WI38 (cell line): ENCODE data around the gene PDE1A.

Source experiments
- H3K4me3 ChIP-seq: 2 replicates; pipeline ENCODE4 v1.5.1; 2011; ENCODE audit warnings: low read depth, mild to moderate bottlenecking, control low read depth, low read length
- TF ChIP-seq, protein P1 (sequence below): IDR thresholded peaks from 2 replicates; pipeline ENCODE4 v1.5.1; 2012; ENCODE audit warnings: low read depth, mild to moderate bottlenecking, control low read depth, low read length

Gene PDE1A

GRCh38 chr2:182265718-182266117, 161.1 kb downstream of the PDE1A start:
- no peak overlapping the region for H3K4me3 ChIP-seq
- TF ChIP-seq, protein P1, sequence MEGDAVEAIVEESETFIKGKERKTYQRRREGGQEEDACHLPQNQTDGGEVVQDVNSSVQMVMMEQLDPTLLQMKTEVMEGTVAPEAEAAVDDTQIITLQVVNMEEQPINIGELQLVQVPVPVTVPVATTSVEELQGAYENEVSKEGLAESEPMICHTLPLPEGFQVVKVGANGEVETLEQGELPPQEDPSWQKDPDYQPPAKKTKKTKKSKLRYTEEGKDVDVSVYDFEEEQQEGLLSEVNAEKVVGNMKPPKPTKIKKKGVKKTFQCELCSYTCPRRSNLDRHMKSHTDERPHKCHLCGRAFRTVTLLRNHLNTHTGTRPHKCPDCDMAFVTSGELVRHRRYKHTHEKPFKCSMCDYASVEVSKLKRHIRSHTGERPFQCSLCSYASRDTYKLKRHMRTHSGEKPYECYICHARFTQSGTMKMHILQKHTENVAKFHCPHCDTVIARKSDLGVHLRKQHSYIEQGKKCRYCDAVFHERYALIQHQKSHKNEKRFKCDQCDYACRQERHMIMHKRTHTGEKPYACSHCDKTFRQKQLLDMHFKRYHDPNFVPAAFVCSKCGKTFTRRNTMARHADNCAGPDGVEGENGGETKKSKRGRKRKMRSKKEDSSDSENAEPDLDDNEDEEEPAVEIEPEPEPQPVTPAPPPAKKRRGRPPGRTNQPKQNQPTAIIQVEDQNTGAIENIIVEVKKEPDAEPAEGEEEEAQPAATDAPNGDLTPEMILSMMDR, result no peak

- TF ChIP-seq, protein P1, result no peak
- H3K4me3 ChIP-seq, result no peak overlapping the region
These were observed 164.9 kb downstream of the PDE1A start for GRCh38 chr2:182261860-182262387.

DNA sequence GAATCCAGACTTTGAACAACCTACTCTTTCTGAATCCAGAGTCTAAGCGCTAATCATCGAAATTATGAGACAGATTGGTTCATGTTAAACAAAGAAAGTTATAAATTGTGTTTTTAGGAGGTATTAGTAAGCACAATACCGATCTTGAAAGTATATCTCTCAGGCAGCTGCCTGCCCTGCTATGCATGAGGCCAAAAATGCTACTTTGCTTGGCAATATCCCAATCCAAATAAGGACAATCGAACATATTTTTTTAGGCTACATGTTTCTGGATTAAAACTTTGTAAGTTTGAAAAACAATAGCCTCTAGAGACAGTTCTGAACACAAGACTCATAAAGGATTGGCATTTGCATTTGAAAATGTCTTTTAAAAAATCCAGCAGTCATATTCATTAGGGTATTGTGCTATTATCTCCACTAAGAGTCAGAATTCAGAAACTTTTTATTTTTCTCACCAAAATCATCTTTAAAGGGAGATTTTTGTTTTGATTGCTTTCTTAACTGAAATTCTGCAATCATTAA, 167.1 kb downstream of the PDE1A start:
- no peak overlapping the region for H3K4me3 ChIP-seq
- TF ChIP-seq, protein P1, result no peak

- H3K4me3 ChIP-seq, result no peak overlapping the region
- TF ChIP-seq, protein P1, result no peak
These were observed 174.3 kb downstream of the PDE1A start for GRCh38 chr2:182252534-182252933.

DNA sequence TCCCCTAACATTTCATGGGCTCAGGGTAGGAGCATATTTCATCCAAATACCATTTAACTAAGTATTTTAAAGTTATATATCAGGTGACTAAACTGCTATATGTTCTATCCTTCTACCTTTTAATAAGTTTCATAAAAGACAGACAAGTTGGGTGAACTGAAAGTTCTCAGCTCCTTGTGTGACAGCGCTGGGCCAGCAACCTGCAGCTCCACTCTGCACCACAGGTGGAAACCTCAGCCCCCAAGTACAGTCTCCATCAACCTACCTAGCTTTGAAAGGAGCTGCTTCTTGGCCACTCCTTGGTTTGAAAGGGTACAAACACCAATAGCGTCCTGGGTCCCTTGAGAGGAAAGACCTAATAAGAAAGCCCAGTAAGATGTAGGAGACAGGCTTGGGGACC, 177.9 kb downstream of the PDE1A start:
- TF ChIP-seq, protein P1, result no peak
- H3K4me3 ChIP-seq, result no peak overlapping the region

- H3K4me3 ChIP-seq, result no peak overlapping the region
- TF ChIP-seq, protein P1, result no peak
These were observed 178.5 kb downstream of the PDE1A start for GRCh38 chr2:182248362-182248761.

DNA sequence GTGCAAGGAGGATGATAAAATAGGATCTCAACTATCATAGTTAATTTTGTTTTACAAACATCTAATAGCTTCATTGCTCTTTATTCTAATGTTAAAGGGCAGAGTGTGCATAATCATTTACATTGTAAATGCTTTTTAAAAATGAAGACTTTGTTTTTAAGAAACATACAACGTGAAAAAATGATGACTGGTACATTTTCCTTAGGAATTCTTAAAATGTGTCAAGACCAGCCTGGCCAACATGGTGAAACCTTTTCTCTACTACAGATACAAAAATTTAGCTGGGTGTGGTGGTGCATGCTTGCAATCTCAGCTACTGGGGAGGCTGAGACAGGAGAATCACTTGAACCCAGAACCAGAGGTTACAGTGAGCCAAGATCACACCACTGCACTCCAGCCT, 179.0 kb downstream of the PDE1A start:
- TF ChIP-seq, protein P1, result no peak
- H3K4me3 ChIP-seq, result no peak overlapping the region
